KMS-11 (cell line): ENCODE measurements around the gene GRM8.

Experiments used
- H2AFZ ChIP-seq: fragments of 200-600 bp; sonication (generic); 2 replicates; pipeline ENCODE4 v1.6.1; 2016; ENCODE audit warnings: antibody characterized with exemption, mixed run types, low read depth
- H3K27ac ChIP-seq: fragments of 200-600 bp; sonication (generic); 2 replicates; pipeline ENCODE4 v1.6.1; 2016; ENCODE audit warnings: mild to moderate bottlenecking, mixed run types
- H3K27me3 ChIP-seq: fragments of 200-600 bp; sonication (generic); 2 replicates; pipeline ENCODE4 v1.6.1; 2017; ENCODE audit warnings: mild to moderate bottlenecking, low read depth, mixed run types, moderate library complexity; ENCODE audit not compliant: insufficient read depth
- H3K36me3 ChIP-seq: fragments of 200-600 bp; sonication (generic); 2 replicates; pipeline ENCODE4 v1.6.1; 2017; ENCODE audit warnings: mild to moderate bottlenecking, mixed run types; ENCODE audit not compliant: insufficient read depth
- H3K4me1 ChIP-seq: fragments of 200-600 bp; sonication (generic); 2 replicates; pipeline ENCODE4 v1.6.1; 2016; ENCODE audit warnings: mild to moderate bottlenecking, low read depth, mixed run types; ENCODE audit not compliant: poor library complexity, severe bottlenecking
- H3K4me2 ChIP-seq: fragments of 200-600 bp; sonication (generic); 2 replicates; pipeline ENCODE4 v1.7.0; 2016; ENCODE audit warnings: mild to moderate bottlenecking, mixed run types
- H3K4me3 ChIP-seq: fragments of 200-600 bp; sonication (generic); IDR thresholded peaks from 2 replicates; pipeline ENCODE4 v1.6.1; 2017; ENCODE audit warnings: low read depth, low read length, mixed read lengths; ENCODE audit not compliant: insufficient read depth
- H3K79me2 ChIP-seq: fragments of 200-600 bp; sonication (generic); 2 replicates; pipeline ENCODE4 v1.6.1; 2016; ENCODE audit warnings: low read depth, mixed run types; ENCODE audit not compliant: insufficient read depth
- H3K9ac ChIP-seq: fragments of 200-600 bp; sonication (generic); 2 replicates; pipeline ENCODE4 v1.6.1; 2016; ENCODE audit warnings: mild to moderate bottlenecking, mixed run types
- H4K20me1 ChIP-seq: fragments of 200-600 bp; sonication (generic); 2 replicates; pipeline ENCODE4 v1.6.1; 2016; ENCODE audit warnings: mild to moderate bottlenecking, mixed run types; ENCODE audit not compliant: insufficient read depth
- TF ChIP-seq, protein P1 (sequence below): fragments of 200-600 bp; sonication (generic); conservative IDR thresholded peaks from 2 replicates; pipeline ENCODE4 v1.6.1; 2017; ENCODE audit warnings: low read depth, mild to moderate bottlenecking, antibody characterized with exemption, low read length, moderate library complexity, mixed read lengths

GRM8 gene

DNA sequence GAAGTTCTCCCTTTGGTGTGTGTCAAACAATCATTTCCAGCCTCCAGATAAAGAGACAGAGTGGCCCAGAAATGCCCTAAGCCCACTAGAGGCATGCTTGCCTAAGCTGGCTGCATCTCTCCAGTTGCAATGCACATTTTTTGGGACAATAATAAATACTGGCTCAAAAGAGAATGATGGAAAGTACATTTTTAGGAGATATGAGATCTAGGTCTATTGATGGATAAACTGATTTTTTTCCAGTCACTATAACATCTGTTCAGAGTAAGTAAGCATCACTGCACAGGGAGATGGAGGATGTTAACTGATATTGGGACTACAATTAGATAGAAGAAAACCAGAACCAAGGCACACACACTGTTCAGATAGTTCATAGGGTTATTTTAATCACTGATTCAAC lies 553.0 kb downstream of the GRM8 start:
- Histone ChIP-seq H3K4me2 (peak overlapping the region; percentile 79), H4K20me1 (no peaks in the 10 kb centered on the region), H3K4me1 (peaks cover 37% of the 10 kb centered on the region), H3K79me2 (no peaks in the 10 kb centered on the region), H2AFZ (no peak overlapping the region), H3K36me3 (no peaks in the 10 kb centered on the region), H3K27ac (peak overlapping the region; percentile 88; the same call in 1 of the 2 replicates), H3K27me3 (no peaks in the 10 kb centered on the region), H3K4me3 (no peak overlapping the region), H3K9ac (no peak overlapping the region)
- TF ChIP-seq, protein P1, sequence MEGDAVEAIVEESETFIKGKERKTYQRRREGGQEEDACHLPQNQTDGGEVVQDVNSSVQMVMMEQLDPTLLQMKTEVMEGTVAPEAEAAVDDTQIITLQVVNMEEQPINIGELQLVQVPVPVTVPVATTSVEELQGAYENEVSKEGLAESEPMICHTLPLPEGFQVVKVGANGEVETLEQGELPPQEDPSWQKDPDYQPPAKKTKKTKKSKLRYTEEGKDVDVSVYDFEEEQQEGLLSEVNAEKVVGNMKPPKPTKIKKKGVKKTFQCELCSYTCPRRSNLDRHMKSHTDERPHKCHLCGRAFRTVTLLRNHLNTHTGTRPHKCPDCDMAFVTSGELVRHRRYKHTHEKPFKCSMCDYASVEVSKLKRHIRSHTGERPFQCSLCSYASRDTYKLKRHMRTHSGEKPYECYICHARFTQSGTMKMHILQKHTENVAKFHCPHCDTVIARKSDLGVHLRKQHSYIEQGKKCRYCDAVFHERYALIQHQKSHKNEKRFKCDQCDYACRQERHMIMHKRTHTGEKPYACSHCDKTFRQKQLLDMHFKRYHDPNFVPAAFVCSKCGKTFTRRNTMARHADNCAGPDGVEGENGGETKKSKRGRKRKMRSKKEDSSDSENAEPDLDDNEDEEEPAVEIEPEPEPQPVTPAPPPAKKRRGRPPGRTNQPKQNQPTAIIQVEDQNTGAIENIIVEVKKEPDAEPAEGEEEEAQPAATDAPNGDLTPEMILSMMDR = no peak

DNA sequence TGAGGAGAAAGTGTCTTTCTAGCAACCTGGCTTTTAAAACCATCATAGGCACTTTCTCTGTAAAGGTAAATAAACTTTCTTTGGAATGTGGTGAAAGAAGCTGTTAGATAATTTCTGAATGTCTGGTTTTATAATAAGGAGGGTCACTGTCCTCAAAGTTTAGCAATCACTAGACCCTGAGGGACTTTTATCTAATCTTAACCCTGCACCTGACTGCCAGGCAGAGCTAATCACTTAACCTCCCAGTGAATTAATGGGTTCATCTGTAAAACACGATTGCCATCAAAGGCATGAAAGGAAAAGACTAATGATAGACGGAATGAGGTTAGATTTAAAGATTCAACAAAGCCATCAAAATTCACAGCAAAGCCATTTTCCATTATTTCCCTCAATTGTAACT lies 553.8 kb downstream of the GRM8 start:
- H3K27me3 ChIP-seq = no peaks in the 10 kb centered on the region
- H3K27ac ChIP-seq = no peak overlapping the region
- TF ChIP-seq, protein P1 = no peak
- H3K79me2 ChIP-seq = no peaks in the 10 kb centered on the region
- no peaks in the 10 kb centered on the region for H4K20me1 ChIP-seq
- no peak overlapping the region for H3K4me3 ChIP-seq
- H3K9ac ChIP-seq = no peak overlapping the region
- no peaks in the 10 kb centered on the region for H3K36me3 ChIP-seq
- no peak overlapping the region for H2AFZ ChIP-seq
- no peak overlapping the region for H3K4me2 ChIP-seq
- H3K4me1 ChIP-seq = peaks cover 37% of the 10 kb centered on the region

DNA sequence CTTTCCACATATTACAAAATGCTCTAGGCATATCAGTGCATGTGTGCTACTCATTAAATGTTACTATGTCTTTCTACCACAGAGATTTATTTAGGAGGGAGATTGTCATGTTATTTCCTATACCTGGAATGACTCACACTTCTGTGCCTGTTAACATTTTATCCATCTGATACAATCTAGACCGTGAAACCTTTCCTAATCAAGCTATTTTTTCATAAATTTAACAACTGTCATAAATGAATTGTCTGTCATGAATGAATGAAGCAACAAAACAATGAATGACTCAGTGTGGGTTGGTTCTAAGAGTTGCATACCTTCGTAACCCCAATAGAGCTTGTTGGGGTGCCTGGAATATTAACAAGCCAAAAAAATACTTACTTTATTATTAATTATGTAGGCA lies 554.3 kb downstream of the GRM8 start:
- TF ChIP-seq, protein P1 = no peak
- Histone ChIP-seq H3K79me2 (no peaks in the 10 kb centered on the region), H3K4me2 (no peak overlapping the region), H3K27ac (no peak overlapping the region), H3K36me3 (no peaks in the 10 kb centered on the region), H3K4me3 (no peak overlapping the region), H3K4me1 (peaks cover 37% of the 10 kb centered on the region), H3K27me3 (no peaks in the 10 kb centered on the region), H2AFZ (no peak overlapping the region), H3K9ac (no peak overlapping the region), H4K20me1 (no peaks in the 10 kb centered on the region)

DNA sequence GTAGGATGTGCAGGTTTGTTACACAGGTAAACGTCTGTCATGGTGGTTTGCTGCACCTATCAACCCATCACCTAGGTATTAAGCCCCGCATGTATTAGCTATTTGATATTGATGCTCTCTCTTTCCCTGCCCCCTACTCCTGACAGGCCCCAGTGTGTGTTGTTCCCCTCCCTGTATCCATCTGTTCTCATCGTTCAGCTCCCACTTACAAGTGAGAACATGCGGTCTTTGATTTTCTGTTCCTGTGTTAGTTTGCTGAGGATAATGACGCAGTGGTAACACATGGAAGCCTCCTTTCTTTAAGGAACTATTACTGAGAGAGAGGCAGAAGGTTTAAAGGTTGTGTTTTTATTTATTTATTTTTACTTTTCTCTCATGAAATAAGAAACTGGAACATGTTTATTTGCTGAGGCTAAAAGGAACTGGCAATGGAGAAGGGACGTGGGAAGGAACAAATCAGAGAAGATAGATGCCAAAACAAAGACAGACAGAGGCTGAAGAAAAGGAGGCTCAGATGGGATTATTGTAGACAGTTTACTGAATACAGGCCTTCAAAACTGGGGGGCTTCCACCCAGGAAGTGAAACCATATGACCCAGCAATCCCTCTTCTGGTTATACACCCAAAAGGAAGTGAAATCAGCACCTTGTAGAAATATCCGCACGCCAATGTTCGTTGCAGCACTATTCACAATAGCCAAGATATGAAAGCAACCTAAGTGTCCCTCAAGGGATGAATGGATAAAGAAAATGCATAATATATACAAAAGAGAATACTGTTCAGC lies 556.3 kb downstream of the GRM8 start:
- no peak overlapping the region for H2AFZ ChIP-seq
- H3K36me3 ChIP-seq = no peaks in the 10 kb centered on the region
- H3K4me2 ChIP-seq = no peak overlapping the region
- no peak overlapping the region for H3K27ac ChIP-seq
- H4K20me1 ChIP-seq = no peaks in the 10 kb centered on the region
- TF ChIP-seq, protein P1 = no peak
- H3K4me3 ChIP-seq = no peak overlapping the region
- no peak overlapping the region for H3K9ac ChIP-seq
- H3K4me1 ChIP-seq = peaks cover 24% of the 10 kb centered on the region
- H3K27me3 ChIP-seq = no peaks in the 10 kb centered on the region
- H3K79me2 ChIP-seq = no peaks in the 10 kb centered on the region
